Progenitor cell of endocrine pancreas (in vitro differentiated cells): ENCODE measurements around the gene UVSSA. TPM values are rescaled to one million over a fixed set of nuclear protein-coding genes. Genes with fewer than 3 reads are reported as not detected.
A peak's percentile ranks its signal among the peaks of the same experiment; 100 is the strongest.

Source experiments
- DNase-seq: peaks from one replicate; pipeline ENCODE4 v3.0.0; 2021; ENCODE audit warnings: low spot score; ENCODE audit not compliant: unreplicated experiment
- H3K27ac Mint-ChIP-seq: 2 replicates; pipeline ENCODE4 v1.8.0; 2021; ENCODE audit warnings: mild to moderate bottlenecking, moderate library complexity, mixed read lengths
- H3K27me3 Mint-ChIP-seq: 2 replicates; pipeline ENCODE4 v1.8.0; 2021; ENCODE audit warnings: mixed read lengths
- H3K36me3 Mint-ChIP-seq: 2 replicates; pipeline ENCODE4 v1.8.0; 2022; ENCODE audit warnings: mixed read lengths; ENCODE audit not compliant: insufficient read depth
- H3K4me1 Mint-ChIP-seq: 2 replicates; pipeline ENCODE4 v1.8.0; 2021; ENCODE audit warnings: low read depth, mixed read lengths
- H3K4me3 Mint-ChIP-seq: 2 replicates; pipeline ENCODE4 v1.8.0; 2021; ENCODE audit warnings: low read depth, mild to moderate bottlenecking, moderate library complexity, mixed read lengths
- H3K9me3 Mint-ChIP-seq: 2 replicates; pipeline ENCODE4 v1.8.0; 2021; ENCODE audit warnings: low read depth, mixed read lengths
- total RNA-seq: library from RNA; stranded (reverse); gene quantifications from 2 replicates; pipeline ENCODE4 v1.2.1, GENCODE V29; 2021
- TF ChIP-seq, protein P1 (sequence below): fragments of 200-600 bp; sonication (generic); IDR thresholded peaks from one replicate; pipeline ENCODE4 v1.5.0; 2021; ENCODE audit warnings: antibody characterized with exemption, mild to moderate bottlenecking; ENCODE audit not compliant: unreplicated experiment

The UVSSA gene
- total RNA-seq, 1 donor from 2014 or later: 32.5 TPM

GRCh38 chr4:1340181-1340747 is 6.7 kb upstream of the UVSSA start:
- H3K4me1 Mint-ChIP-seq: peaks cover 8% of the 10 kb centered on the region
- H3K36me3 Mint-ChIP-seq: peaks cover 42% of the 10 kb centered on the region
- H3K4me3 Mint-ChIP-seq: no peak overlapping the region
- no peak for DNase-seq
- TF ChIP-seq, protein P1, sequence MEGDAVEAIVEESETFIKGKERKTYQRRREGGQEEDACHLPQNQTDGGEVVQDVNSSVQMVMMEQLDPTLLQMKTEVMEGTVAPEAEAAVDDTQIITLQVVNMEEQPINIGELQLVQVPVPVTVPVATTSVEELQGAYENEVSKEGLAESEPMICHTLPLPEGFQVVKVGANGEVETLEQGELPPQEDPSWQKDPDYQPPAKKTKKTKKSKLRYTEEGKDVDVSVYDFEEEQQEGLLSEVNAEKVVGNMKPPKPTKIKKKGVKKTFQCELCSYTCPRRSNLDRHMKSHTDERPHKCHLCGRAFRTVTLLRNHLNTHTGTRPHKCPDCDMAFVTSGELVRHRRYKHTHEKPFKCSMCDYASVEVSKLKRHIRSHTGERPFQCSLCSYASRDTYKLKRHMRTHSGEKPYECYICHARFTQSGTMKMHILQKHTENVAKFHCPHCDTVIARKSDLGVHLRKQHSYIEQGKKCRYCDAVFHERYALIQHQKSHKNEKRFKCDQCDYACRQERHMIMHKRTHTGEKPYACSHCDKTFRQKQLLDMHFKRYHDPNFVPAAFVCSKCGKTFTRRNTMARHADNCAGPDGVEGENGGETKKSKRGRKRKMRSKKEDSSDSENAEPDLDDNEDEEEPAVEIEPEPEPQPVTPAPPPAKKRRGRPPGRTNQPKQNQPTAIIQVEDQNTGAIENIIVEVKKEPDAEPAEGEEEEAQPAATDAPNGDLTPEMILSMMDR: no peak
- H3K27ac Mint-ChIP-seq: no peak overlapping the region
- no peaks in the 10 kb centered on the region for H3K27me3 Mint-ChIP-seq
- no peaks in the 10 kb centered on the region for H3K9me3 Mint-ChIP-seq

DNA sequence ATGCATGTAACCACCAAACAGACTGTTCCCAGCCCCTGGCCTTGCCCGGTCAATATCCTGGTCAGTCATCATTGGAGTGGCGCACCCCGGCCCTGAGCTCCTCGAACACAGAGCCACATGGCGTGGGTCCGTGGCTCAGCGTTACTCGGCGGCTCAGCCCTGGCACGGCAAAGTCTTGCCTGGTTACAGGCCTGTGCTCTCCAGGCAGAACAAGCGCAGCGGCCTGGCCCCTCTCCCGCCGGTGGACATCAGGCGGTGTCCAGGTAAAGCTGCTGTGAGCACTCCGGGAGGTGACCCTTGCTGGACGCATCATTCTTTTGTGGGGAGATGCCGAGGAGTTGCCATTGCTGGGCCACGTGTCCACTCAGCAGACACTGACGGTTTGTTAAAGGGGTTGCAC is 6.1 kb upstream of the UVSSA start:
- Mint-ChIP-seq H3K9me3 (no peaks in the 10 kb centered on the region), H3K4me1 (peaks cover 12% of the 10 kb centered on the region), H3K4me3 (no peak overlapping the region), H3K27ac (no peak overlapping the region), H3K27me3 (no peaks in the 10 kb centered on the region), H3K36me3 (peaks cover 42% of the 10 kb centered on the region)
- no peak for DNase-seq
- TF ChIP-seq, protein P1: no peak

- DNase-seq: no peak
- no peak overlapping the region for H3K4me3 Mint-ChIP-seq
- peaks cover 12% of the 10 kb centered on the region for H3K4me1 Mint-ChIP-seq
- no peaks in the 10 kb centered on the region for H3K9me3 Mint-ChIP-seq
- peaks cover 31% of the 10 kb centered on the region for H3K36me3 Mint-ChIP-seq
- TF ChIP-seq, protein P1: no peak
- H3K27ac Mint-ChIP-seq: no peak overlapping the region
- no peaks in the 10 kb centered on the region for H3K27me3 Mint-ChIP-seq
Measured at GRCh38 chr4:1342003-1342402, 5.0 kb upstream of the UVSSA start.

GRCh38 chr4:1344696-1345095 is 2.3 kb upstream of the UVSSA start:
- no peak for DNase-seq
- peak overlapping the region; percentile 71 for H3K27ac Mint-ChIP-seq
- H3K36me3 Mint-ChIP-seq: peaks cover 14% of the 10 kb centered on the region
- TF ChIP-seq, protein P1: no peak
- peak overlapping the region; percentile 82 for H3K4me3 Mint-ChIP-seq
- no peaks in the 10 kb centered on the region for H3K27me3 Mint-ChIP-seq
- H3K9me3 Mint-ChIP-seq: no peaks in the 10 kb centered on the region
- peaks cover 24% of the 10 kb centered on the region for H3K4me1 Mint-ChIP-seq

DNA sequence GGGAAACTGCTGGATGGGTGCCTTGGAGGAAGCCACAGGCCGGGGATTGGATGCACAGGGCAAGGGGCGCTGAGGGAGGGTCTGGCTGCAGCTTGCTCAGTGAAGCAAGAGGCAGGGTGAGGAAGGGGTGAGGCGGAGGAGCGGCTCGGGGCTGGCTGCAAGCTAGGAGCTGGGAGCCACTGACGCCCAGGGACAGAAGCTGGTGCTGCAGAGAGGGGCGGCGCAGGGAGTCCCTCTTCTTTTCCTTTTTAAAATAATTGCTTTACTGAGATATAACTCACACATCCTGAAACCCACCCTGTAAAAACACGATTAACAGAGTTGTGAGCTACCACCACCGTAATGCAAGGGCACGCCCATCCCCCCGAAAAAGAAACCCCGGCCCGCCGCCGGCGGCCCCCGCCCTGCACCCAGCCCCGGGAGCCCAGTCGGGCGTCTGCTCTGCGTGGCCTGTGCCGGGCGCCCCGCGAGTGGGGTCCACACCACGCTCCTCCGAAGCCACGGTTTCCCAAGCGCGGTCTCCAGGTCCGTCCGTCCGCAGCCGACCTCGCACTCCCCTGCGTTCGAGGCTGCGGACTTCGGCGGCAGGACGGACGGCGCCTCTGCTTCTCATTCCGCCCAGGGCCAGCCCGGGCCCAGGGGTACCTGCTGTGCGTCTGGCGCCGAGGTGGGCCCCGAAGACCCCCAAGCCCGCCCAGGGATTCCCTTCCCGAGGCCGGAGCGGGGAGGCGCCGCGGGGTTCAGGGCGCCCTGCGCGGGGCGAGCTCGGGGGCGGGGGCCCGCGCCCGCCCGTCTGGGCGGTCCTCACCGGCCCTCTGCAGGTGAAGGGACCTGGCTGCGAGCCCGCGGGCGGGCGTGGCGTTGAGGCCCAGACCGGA is 866 bp upstream of the UVSSA start:
- TF ChIP-seq, protein P1: peak; percentile 21
- Mint-ChIP-seq H3K27ac (peak overlapping the region; percentile 94), H3K36me3 (peaks cover 7% of the 10 kb centered on the region), H3K9me3 (no peaks in the 10 kb centered on the region), H3K4me1 (peaks cover 24% of the 10 kb centered on the region), H3K4me3 (peak overlapping the region; percentile 82), H3K27me3 (no peaks in the 10 kb centered on the region)
- peak; percentile 41 for DNase-seq
